Activated naive CD8-positive, alpha-beta T cell treated with anti-CD3 and anti-CD28 coated beads, Interleukin-2, amount 10 ng/mL, durations not matched to agents 7 days and 5 days (primary cell): ENCODE data around the gene ABCC1. TPM values are rescaled to one million over a fixed set of nuclear protein-coding genes. Genes with fewer than 3 reads are reported as not detected.
A peak's percentile ranks its signal among the peaks of the same experiment; 100 is the strongest.

Experiments used
- ATAC-seq: fragments of 150-1000 bp; cut with Tn5 transposase; one replicate; pipeline ENCODE4 v1.10.0; 2021; ENCODE audit warnings: low read depth, moderate library complexity
- POLR2A ChIA-PET: fragments of 350-600 bp; sonication (Branson Sonifier 250); formaldehyde crosslinking; loops from one replicate; lab custom pipeline; 2021; ENCODE audit warnings: antibody characterized with exemption; lab: Charles Lee
- DNase-seq: peaks from one replicate; pipeline ENCODE4 v3.0.0; 2021
- H3K27ac Mint-ChIP-seq: one replicate; pipeline ENCODE4 v1.8.0; 2022; ENCODE audit warnings: mild to moderate bottlenecking, mixed read lengths
- H3K27me3 Mint-ChIP-seq: one replicate; pipeline ENCODE4 v1.8.0; 2022; ENCODE audit warnings: mild to moderate bottlenecking, moderate library complexity, mixed read lengths
- H3K36me3 Mint-ChIP-seq: one replicate; pipeline ENCODE4 v1.8.0; 2021; ENCODE audit warnings: mild to moderate bottlenecking, mixed read lengths
- H3K4me1 Mint-ChIP-seq: one replicate; pipeline ENCODE4 v1.8.0; 2021; ENCODE audit warnings: mixed read lengths
- H3K4me3 Mint-ChIP-seq: one replicate; pipeline ENCODE4 v1.8.0; 2022; ENCODE audit warnings: mild to moderate bottlenecking, moderate library complexity, mixed read lengths
- H3K9me3 Mint-ChIP-seq: one replicate; pipeline ENCODE4 v1.8.0; 2021; ENCODE audit warnings: mixed read lengths
- total RNA-seq, 2 experiments: library from RNA; stranded (reverse); gene quantifications; one replicate each; pipeline ENCODE4 v1.2.3, GENCODE V29; 2021

The ABCC1 gene
- total RNA-seq, 2 experiments from 2014 or later: 55.2 to 62.5 TPM

- no peak overlapping the region for H3K4me3 Mint-ChIP-seq
- peaks cover 13% of the 10 kb centered on the region for H3K4me1 Mint-ChIP-seq
- peaks cover 14% of the 10 kb centered on the region for H3K36me3 Mint-ChIP-seq
- no peak for DNase-seq
- no peak for ATAC-seq
- POLR2A ChIA-PET: no interaction called here
- H3K27ac Mint-ChIP-seq: no peak overlapping the region
- H3K9me3 Mint-ChIP-seq: no peaks in the 10 kb centered on the region
- no peaks in the 10 kb centered on the region for H3K27me3 Mint-ChIP-seq
Observed at GRCh38 chr16:15996432-15997109, 47.2 kb downstream of the ABCC1 start.

- Mint-ChIP-seq H3K27ac (no peak overlapping the region), H3K4me1 (peaks cover 6% of the 10 kb centered on the region), H3K4me3 (no peak overlapping the region), H3K36me3 (peaks cover 21% of the 10 kb centered on the region), H3K9me3 (peaks cover 3% of the 10 kb centered on the region), H3K27me3 (no peaks in the 10 kb centered on the region)
- DNase-seq (no peak), ATAC-seq (no peak)
- POLR2A ChIA-PET: no interaction called here
Observed at GRCh38 chr16:16000685-16001084, 51.3 kb downstream of the ABCC1 start.

GRCh38 chr16:16001596-16002255 lies 52.3 kb downstream of the ABCC1 start:
- ATAC-seq (no peak), DNase-seq (no peak)
- H3K27me3 Mint-ChIP-seq: no peaks in the 10 kb centered on the region
- peaks cover 3% of the 10 kb centered on the region for H3K9me3 Mint-ChIP-seq
- peaks cover 25% of the 10 kb centered on the region for H3K36me3 Mint-ChIP-seq
- no peak overlapping the region for H3K4me3 Mint-ChIP-seq
- peaks cover 10% of the 10 kb centered on the region for H3K4me1 Mint-ChIP-seq
- POLR2A ChIA-PET: no interaction called here
- H3K27ac Mint-ChIP-seq: no peak overlapping the region

GRCh38 chr16:16003719-16004313 lies 54.4 kb downstream of the ABCC1 start:
- no peak overlapping the region for H3K4me3 Mint-ChIP-seq
- H3K27ac Mint-ChIP-seq: no peak overlapping the region
- no peak for DNase-seq
- H3K9me3 Mint-ChIP-seq: peaks cover 3% of the 10 kb centered on the region
- H3K36me3 Mint-ChIP-seq: peaks cover 33% of the 10 kb centered on the region
- POLR2A ChIA-PET: interaction anchor here (1.1 kb wide), 1 partner anchor 116 kb away, joined by 7 read pairs; the partner anchor contains the start of gene CEP20
- H3K27me3 Mint-ChIP-seq: no peaks in the 10 kb centered on the region
- ATAC-seq: no peak
- peaks cover 17% of the 10 kb centered on the region for H3K4me1 Mint-ChIP-seq

GRCh38 chr16:16004314-16004749 lies 54.9 kb downstream of the ABCC1 start:
- Mint-ChIP-seq H3K4me3 (no peak overlapping the region), H3K27me3 (no peaks in the 10 kb centered on the region), H3K36me3 (peaks cover 37% of the 10 kb centered on the region), H3K9me3 (peaks cover 3% of the 10 kb centered on the region), H3K4me1 (peaks cover 17% of the 10 kb centered on the region), H3K27ac (no peak overlapping the region)
- DNase-seq (no peak), ATAC-seq (no peak)
- POLR2A ChIA-PET: interaction anchor here (1.1 kb wide), 1 partner anchor 116 kb away, joined by 7 read pairs; the partner anchor contains the start of gene CEP20

- Mint-ChIP-seq H3K9me3 (peaks cover 3% of the 10 kb centered on the region), H3K4me1 (peaks cover 17% of the 10 kb centered on the region), H3K27ac (no peak overlapping the region), H3K4me3 (no peak overlapping the region), H3K27me3 (no peaks in the 10 kb centered on the region), H3K36me3 (peaks cover 46% of the 10 kb centered on the region)
- DNase-seq (no peak), ATAC-seq (no peak)
- POLR2A ChIA-PET: no interaction called here
Observed at GRCh38 chr16:16005721-16006120, 56.3 kb downstream of the ABCC1 start.

GRCh38 chr16:16006650-16007049 lies 57.2 kb downstream of the ABCC1 start:
- Mint-ChIP-seq H3K9me3 (peaks cover 3% of the 10 kb centered on the region), H3K4me3 (no peak overlapping the region), H3K27ac (peak overlapping the region; percentile 48), H3K36me3 (peaks cover 45% of the 10 kb centered on the region), H3K27me3 (no peaks in the 10 kb centered on the region), H3K4me1 (peaks cover 17% of the 10 kb centered on the region)
- ATAC-seq: no peak
- no peak for DNase-seq
- POLR2A ChIA-PET: no interaction called here

GRCh38 chr16:16007743-16008111 lies 58.3 kb downstream of the ABCC1 start:
- DNase-seq (no peak), ATAC-seq (no peak)
- H3K27ac Mint-ChIP-seq: peak overlapping the region; percentile 87
- H3K9me3 Mint-ChIP-seq: peaks cover 3% of the 10 kb centered on the region
- peaks cover 17% of the 10 kb centered on the region for H3K4me1 Mint-ChIP-seq
- no peaks in the 10 kb centered on the region for H3K27me3 Mint-ChIP-seq
- POLR2A ChIA-PET: no interaction called here
- H3K36me3 Mint-ChIP-seq: peaks cover 43% of the 10 kb centered on the region
- peak overlapping the region; percentile 54 for H3K4me3 Mint-ChIP-seq

- H3K9me3 Mint-ChIP-seq: no peaks in the 10 kb centered on the region
- no peak overlapping the region for H3K4me3 Mint-ChIP-seq
- POLR2A ChIA-PET: no interaction called here
- no peak overlapping the region for H3K27ac Mint-ChIP-seq
- H3K36me3 Mint-ChIP-seq: peaks cover 45% of the 10 kb centered on the region
- DNase-seq: no peak
- H3K4me1 Mint-ChIP-seq: peaks cover 15% of the 10 kb centered on the region
- no peak for ATAC-seq
- no peaks in the 10 kb centered on the region for H3K27me3 Mint-ChIP-seq
Observed at GRCh38 chr16:16008666-16009065, 59.2 kb downstream of the ABCC1 start.

- POLR2A ChIA-PET: no interaction called here
- peaks cover 15% of the 10 kb centered on the region for H3K4me1 Mint-ChIP-seq
- H3K27ac Mint-ChIP-seq: no peak overlapping the region
- H3K4me3 Mint-ChIP-seq: no peak overlapping the region
- H3K36me3 Mint-ChIP-seq: peaks cover 43% of the 10 kb centered on the region
- ATAC-seq (no peak), DNase-seq (no peak)
- H3K27me3 Mint-ChIP-seq: no peaks in the 10 kb centered on the region
- H3K9me3 Mint-ChIP-seq: no peaks in the 10 kb centered on the region
Observed at GRCh38 chr16:16009401-16009800, 60.0 kb downstream of the ABCC1 start.

GRCh38 chr16:16010194-16010593 lies 60.8 kb downstream of the ABCC1 start:
- no peaks in the 10 kb centered on the region for H3K9me3 Mint-ChIP-seq
- no peak overlapping the region for H3K4me3 Mint-ChIP-seq
- H3K27me3 Mint-ChIP-seq: no peaks in the 10 kb centered on the region
- H3K27ac Mint-ChIP-seq: peak overlapping the region; percentile 13
- ATAC-seq (no peak), DNase-seq (no peak)
- peaks cover 41% of the 10 kb centered on the region for H3K36me3 Mint-ChIP-seq
- POLR2A ChIA-PET: no interaction called here
- H3K4me1 Mint-ChIP-seq: peaks cover 15% of the 10 kb centered on the region

GRCh38 chr16:16012144-16012543 lies 62.7 kb downstream of the ABCC1 start:
- no peak overlapping the region for H3K4me3 Mint-ChIP-seq
- POLR2A ChIA-PET: no interaction called here
- DNase-seq: no peak
- no peaks in the 10 kb centered on the region for H3K9me3 Mint-ChIP-seq
- H3K27me3 Mint-ChIP-seq: no peaks in the 10 kb centered on the region
- H3K4me1 Mint-ChIP-seq: peaks cover 9% of the 10 kb centered on the region
- no peak for ATAC-seq
- H3K27ac Mint-ChIP-seq: no peak overlapping the region
- peaks cover 45% of the 10 kb centered on the region for H3K36me3 Mint-ChIP-seq

GRCh38 chr16:16013812-16014211 lies 64.4 kb downstream of the ABCC1 start:
- POLR2A ChIA-PET: interaction anchor here (0.6 kb wide), 1 partner anchor 43 kb away, joined by 3 read pairs; no protein-coding TSS in a partner anchor
- H3K9me3 Mint-ChIP-seq: no peaks in the 10 kb centered on the region
- no peak for DNase-seq
- H3K4me3 Mint-ChIP-seq: no peak overlapping the region
- peaks cover 47% of the 10 kb centered on the region for H3K36me3 Mint-ChIP-seq
- peak overlapping the region; percentile 34 for H3K27ac Mint-ChIP-seq
- H3K27me3 Mint-ChIP-seq: no peaks in the 10 kb centered on the region
- ATAC-seq: no peak
- peaks cover 4% of the 10 kb centered on the region for H3K4me1 Mint-ChIP-seq
